GM21825 (cell line): Measurements from ENCODE around the gene BRINP2.

ENCODE experiments used
- ATAC-seq: cut with Tn5 transposase; IDR thresholded peaks from one replicate; pipeline ENCODE4 v1.9.1; 2021; ENCODE audit warnings: mild to moderate bottlenecking, moderate library complexity; ENCODE audit not compliant: unreplicated experiment

BRINP2 gene

GRCh38 chr1:177164380-177165068 is 6.2 kb upstream of the BRINP2 start, which contains the start of gene ASTN1:
TSS of gene ASTN1 (minus strand) at chr1:177164712. CDS start at chr1:177164676, 36 bp downstream.
- no peak for ATAC-seq

GRCh38 chr1:177165069-177165439 is 5.7 kb upstream of the BRINP2 start:
- no peak for ATAC-seq

GRCh38 chr1:177171536-177172123 is 872 bp downstream of the BRINP2 start:
- no peak for ATAC-seq

GRCh38 chr1:177172272-177172671 is 1.5 kb downstream of the BRINP2 start:
- ATAC-seq: no peak

GRCh38 chr1:177172866-177173265 is 2.1 kb downstream of the BRINP2 start:
- no peak for ATAC-seq

GRCh38 chr1:177173976-177174375 is 3.2 kb downstream of the BRINP2 start:
- ATAC-seq: no peak

- no peak for ATAC-seq
Observed at GRCh38 chr1:177174921-177175634, 4.3 kb downstream of the BRINP2 start.

- no peak for ATAC-seq
Observed at GRCh38 chr1:177181280-177181630, 10.5 kb downstream of the BRINP2 start.

GRCh38 chr1:177181631-177182291 is 11.0 kb downstream of the BRINP2 start:
- peak; percentile 95 for ATAC-seq

- no peak for ATAC-seq
Observed at GRCh38 chr1:177183836-177184235, 13.1 kb downstream of the BRINP2 start.

GRCh38 chr1:177185209-177185608 is 14.5 kb downstream of the BRINP2 start:
- no peak for ATAC-seq

GRCh38 chr1:177186639-177187038 is 15.9 kb downstream of the BRINP2 start:
- no peak for ATAC-seq

- no peak for ATAC-seq
Observed at GRCh38 chr1:177190308-177190970, 19.7 kb downstream of the BRINP2 start.

- no peak for ATAC-seq
Observed at GRCh38 chr1:177198243-177198642, 27.5 kb downstream of the BRINP2 start.

- ATAC-seq: no peak
Observed at GRCh38 chr1:177200290-177200689, 29.5 kb downstream of the BRINP2 start.

GRCh38 chr1:177206831-177207355 is 36.1 kb downstream of the BRINP2 start:
- no peak for ATAC-seq

GRCh38 chr1:177208920-177209319 is 38.2 kb downstream of the BRINP2 start:
- ATAC-seq: no peak

- ATAC-seq: no peak
Observed at GRCh38 chr1:177209357-177209756, 38.6 kb downstream of the BRINP2 start.

GRCh38 chr1:177210071-177210470 is 39.3 kb downstream of the BRINP2 start:
- ATAC-seq: no peak

- ATAC-seq: no peak
Observed at GRCh38 chr1:177211231-177211630, 40.5 kb downstream of the BRINP2 start.
